Caco-2 (cell line): ENCODE measurements around the gene SLFN5. TPM values are rescaled to one million over a fixed set of nuclear protein-coding genes. Genes with fewer than 3 reads are reported as not detected.
"Not testable (repeated sequence)": the region's sequence is repeated elsewhere in the genome, so short reads cannot be mapped to it uniquely, and the experiment has no call there.

Experiments used
- BruUV-seq: library from RNA; stranded (reverse); fragments of 400-500 nt; replicated peaks from 2 replicates; lab custom pipeline; 2021; lab: Mats Ljungman, UMichigan
- CTCF ChIA-PET: fragments of 300-600 bp; sonication (Branson Sonifier 250); formaldehyde crosslinking; loops from one replicate; lab custom pipeline; 2022; ENCODE audit warnings: antibody characterized with exemption; lab: Charles Lee
- POLR2A ChIA-PET: fragments of 300-600 bp; sonication (Branson Sonifier 250); formaldehyde crosslinking; loops from one replicate; lab custom pipeline; 2022; ENCODE audit warnings: antibody characterized with exemption; lab: Charles Lee
- DNase-seq, 2 experiments: peaks; one replicate each; pipeline versions ENCODE4 v3.0.0 to v3.0.0-alpha.2; 2020 to 2022
- H3K27me3 ChIP-seq: replicated peaks from 2 replicates; pipeline ENCODE4 v1.6.0; 2011; ENCODE audit warnings: low read length; ENCODE audit not compliant: control insufficient read depth, insufficient read depth
- H3K36me3 ChIP-seq: 2 replicates; pipeline ENCODE4 v1.5.1; 2011; ENCODE audit warnings: low read length; ENCODE audit not compliant: control insufficient read depth, insufficient read depth
- H3K4me1 ChIP-seq: fragments of 250-450 bp; sonication (Bioruptor Pico); 2 replicates; pipeline ENCODE4 v1.5.1; 2020; ENCODE audit warnings: mild to moderate bottlenecking
- H3K4me3 ChIP-seq: 2 replicates; pipeline ENCODE4 v1.5.1; 2011; ENCODE audit warnings: low read depth, mild to moderate bottlenecking, control low read depth, low read length
- H3K9me3 ChIP-seq: fragments of 250-450 bp; sonication (Bioruptor Pico); 2 replicates; pipeline ENCODE4 v1.5.1; 2020; ENCODE audit warnings: mild to moderate bottlenecking, moderate library complexity
- H3K27ac Mint-ChIP-seq: one replicate; pipeline ENCODE4 v1.8.0; 2022; ENCODE audit warnings: mixed read lengths; ENCODE audit not compliant: unreplicated experiment
- H3K27me3 Mint-ChIP-seq: one replicate; pipeline ENCODE4 v1.8.0; 2022; ENCODE audit warnings: mixed read lengths; ENCODE audit not compliant: insufficient read depth, unreplicated experiment
- H3K36me3 Mint-ChIP-seq: one replicate; pipeline ENCODE4 v1.8.0; 2022; ENCODE audit warnings: mild to moderate bottlenecking, mixed read lengths; ENCODE audit not compliant: insufficient read depth, unreplicated experiment
- H3K4me1 Mint-ChIP-seq: one replicate; pipeline ENCODE4 v1.8.0; 2022; ENCODE audit warnings: low read depth, mixed read lengths; ENCODE audit not compliant: unreplicated experiment
- H3K4me3 Mint-ChIP-seq: one replicate; pipeline ENCODE4 v1.8.0; 2022; ENCODE audit warnings: mild to moderate bottlenecking, moderate library complexity, mixed read lengths; ENCODE audit not compliant: unreplicated experiment
- H3K9me3 Mint-ChIP-seq: one replicate; pipeline ENCODE4 v1.8.0; 2022; ENCODE audit warnings: mixed read lengths; ENCODE audit not compliant: unreplicated experiment
- intact Hi-C: fragments of 100-400 bp; cut with micrococcal nuclease; formaldehyde crosslinking; loops from one replicate; pipeline ENCODE4 v1.10.0; 2022; ENCODE audit not compliant: unreplicated experiment
- total RNA-seq: library from RNA; stranded (reverse); gene quantifications from 2 replicates; pipeline ENCODE4 v1.2.3, GENCODE V29; 2022
- TF ChIP-seq, protein P1 (sequence below), 2 experiments: fragments of 200-600 bp in 1 of 2; IDR thresholded peaks; 1 replicate in 1 of 2; 2 replicates in 1 of 2; pipeline versions ENCODE4 v1.5.1 to v1.8.0; 2011 to 2022; ENCODE audit warnings: antibody characterized with exemption in 1 of 2, control low read depth in 1 of 2, inconsistent platforms in 1 of 2, low read depth in 1 of 2, low read length in 1 of 2, mild to moderate bottlenecking in 1 of 2, moderate library complexity in 1 of 2; ENCODE audit not compliant: insufficient read depth in 1 of 2, severe bottlenecking in 1 of 2, unreplicated experiment in 1 of 2

SLFN5 gene
- total RNA-seq, 1 experiment from 2014 or later: 1.6 TPM

DNA sequence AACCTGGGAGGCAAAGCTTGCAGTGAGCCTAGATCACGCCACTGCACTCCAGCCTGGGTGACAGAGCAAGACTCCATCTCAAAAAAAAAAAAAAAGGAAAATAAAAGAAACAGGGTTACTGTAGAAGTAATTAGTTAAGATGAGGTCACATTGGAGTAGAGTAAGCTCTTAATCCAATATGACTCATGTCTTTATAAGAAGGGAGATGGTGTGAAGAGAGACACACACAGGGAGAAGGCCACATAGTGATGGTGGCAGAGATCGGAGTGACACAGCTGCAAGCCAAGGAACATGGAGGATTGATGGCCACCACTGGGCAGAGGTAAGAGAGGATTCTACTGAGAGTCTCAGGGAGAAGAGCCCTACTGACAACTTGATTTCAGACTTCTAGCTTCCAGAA, 15.3 kb upstream of the SLFN5 start:
- Mint-ChIP-seq H3K27me3 (peaks cover 11% of the 10 kb centered on the region), H3K4me1 (no peaks in the 10 kb centered on the region), H3K27ac (no peak overlapping the region), H3K4me3 (no peak overlapping the region), H3K9me3 (peaks cover 17% of the 10 kb centered on the region), H3K36me3 (no peaks in the 10 kb centered on the region)
- ChIA-PET CTCF (no interaction called here), POLR2A (no interaction called here)
- TF ChIP-seq, protein P1, sequence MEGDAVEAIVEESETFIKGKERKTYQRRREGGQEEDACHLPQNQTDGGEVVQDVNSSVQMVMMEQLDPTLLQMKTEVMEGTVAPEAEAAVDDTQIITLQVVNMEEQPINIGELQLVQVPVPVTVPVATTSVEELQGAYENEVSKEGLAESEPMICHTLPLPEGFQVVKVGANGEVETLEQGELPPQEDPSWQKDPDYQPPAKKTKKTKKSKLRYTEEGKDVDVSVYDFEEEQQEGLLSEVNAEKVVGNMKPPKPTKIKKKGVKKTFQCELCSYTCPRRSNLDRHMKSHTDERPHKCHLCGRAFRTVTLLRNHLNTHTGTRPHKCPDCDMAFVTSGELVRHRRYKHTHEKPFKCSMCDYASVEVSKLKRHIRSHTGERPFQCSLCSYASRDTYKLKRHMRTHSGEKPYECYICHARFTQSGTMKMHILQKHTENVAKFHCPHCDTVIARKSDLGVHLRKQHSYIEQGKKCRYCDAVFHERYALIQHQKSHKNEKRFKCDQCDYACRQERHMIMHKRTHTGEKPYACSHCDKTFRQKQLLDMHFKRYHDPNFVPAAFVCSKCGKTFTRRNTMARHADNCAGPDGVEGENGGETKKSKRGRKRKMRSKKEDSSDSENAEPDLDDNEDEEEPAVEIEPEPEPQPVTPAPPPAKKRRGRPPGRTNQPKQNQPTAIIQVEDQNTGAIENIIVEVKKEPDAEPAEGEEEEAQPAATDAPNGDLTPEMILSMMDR (IDR thresholded peaks at IDR 0.05; ENCODE audit: insufficient read depth in 1 of 2, low read depth in 1 of 2, low read length in 1 of 2, severe bottlenecking in 1 of 2, unreplicated experiment in 1 of 2): no peak
- no peaks in the 10 kb centered on the region; the same call in 1 of the 2 replicates for H3K36me3 ChIP-seq
- BruUV-seq: no TSS peak
- H3K4me1 ChIP-seq: no peaks in the 10 kb centered on the region
- no peak overlapping the region for H3K4me3 ChIP-seq
- intact Hi-C loops: no loop called here
- H3K27me3 ChIP-seq: no peaks in the 10 kb centered on the region
- no peak for DNase-seq
- 0 out of 2 replicates have a peak, but pooled peaks cover under 1% of the 10 kb centered on the region for H3K9me3 ChIP-seq

DNA sequence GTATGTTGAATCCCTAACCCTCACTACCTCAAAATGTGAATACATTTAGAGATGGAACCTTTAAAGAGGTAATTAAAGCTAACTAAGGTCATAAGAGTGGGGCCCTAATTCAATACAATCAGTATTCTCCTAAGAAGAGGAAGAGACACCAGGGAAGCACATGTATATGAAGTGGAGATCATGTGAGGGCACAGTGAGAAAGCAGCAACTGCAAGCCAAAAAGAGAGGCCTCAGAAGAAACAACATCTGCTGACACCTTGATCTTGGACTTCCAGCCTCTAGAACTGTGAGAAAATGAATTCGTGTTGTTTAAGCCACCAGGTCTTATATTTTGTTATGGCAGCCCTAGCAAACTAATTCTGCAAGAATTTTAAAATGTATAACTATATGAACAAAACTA, 13.2 kb upstream of the SLFN5 start:
- intact Hi-C loops: no loop called here
- Histone ChIP-seq H3K36me3 (no peaks in the 10 kb centered on the region; the same call in 1 of the 2 replicates), H3K27me3 (no peaks in the 10 kb centered on the region; the same call in 1 of the 2 replicates), H3K9me3 (no peaks in the 10 kb centered on the region), H3K4me1 (no peaks in the 10 kb centered on the region), H3K4me3 (no peak overlapping the region)
- peaks cover 8% of the 10 kb centered on the region for H3K27me3 Mint-ChIP-seq
- no TSS peak for BruUV-seq
- H3K4me1 Mint-ChIP-seq: no peaks in the 10 kb centered on the region
- no peak for DNase-seq
- H3K36me3 Mint-ChIP-seq: no peaks in the 10 kb centered on the region
- ChIA-PET CTCF (no interaction called here), POLR2A (no interaction called here)
- TF ChIP-seq, protein P1 (IDR thresholded peaks at IDR 0.05; ENCODE audit: insufficient read depth in 1 of 2, low read depth in 1 of 2, low read length in 1 of 2, severe bottlenecking in 1 of 2, unreplicated experiment in 1 of 2): no peak
- H3K27ac Mint-ChIP-seq: no peak overlapping the region
- no peak overlapping the region for H3K4me3 Mint-ChIP-seq
- no peaks in the 10 kb centered on the region for H3K9me3 Mint-ChIP-seq

DNA sequence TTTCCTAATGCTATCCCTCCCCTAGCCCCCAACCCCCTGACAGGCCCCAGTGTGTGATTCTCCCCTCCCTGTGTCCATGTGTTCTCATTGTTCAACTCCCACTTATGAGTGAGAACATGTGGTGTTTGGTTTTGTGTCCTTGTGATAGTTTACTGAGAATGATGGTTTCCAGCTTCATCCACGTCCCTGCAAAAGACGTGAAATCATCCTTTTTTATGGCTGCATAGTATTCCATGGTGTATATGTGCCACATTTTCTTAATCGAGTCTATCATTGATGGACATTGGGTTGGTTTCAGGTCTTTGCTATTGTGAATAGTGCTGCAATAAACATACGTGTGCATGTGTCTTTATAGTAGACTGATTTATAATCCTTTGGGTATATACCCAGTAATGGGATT, 8.6 kb upstream of the SLFN5 start:
- peaks cover 12% of the 10 kb centered on the region for H3K27me3 Mint-ChIP-seq
- H3K36me3 Mint-ChIP-seq, H3K4me1 Mint-ChIP-seq, H3K36me3 ChIP-seq, BruUV-seq, H3K9me3 ChIP-seq, POLR2A ChIA-PET, H3K4me3 ChIP-seq, intact Hi-C loops, H3K4me3 Mint-ChIP-seq, CTCF ChIA-PET, H3K27me3 ChIP-seq, DNase-seq, H3K27ac Mint-ChIP-seq, H3K4me1 ChIP-seq, H3K9me3 Mint-ChIP-seq: not testable (repeated sequence)

DNA sequence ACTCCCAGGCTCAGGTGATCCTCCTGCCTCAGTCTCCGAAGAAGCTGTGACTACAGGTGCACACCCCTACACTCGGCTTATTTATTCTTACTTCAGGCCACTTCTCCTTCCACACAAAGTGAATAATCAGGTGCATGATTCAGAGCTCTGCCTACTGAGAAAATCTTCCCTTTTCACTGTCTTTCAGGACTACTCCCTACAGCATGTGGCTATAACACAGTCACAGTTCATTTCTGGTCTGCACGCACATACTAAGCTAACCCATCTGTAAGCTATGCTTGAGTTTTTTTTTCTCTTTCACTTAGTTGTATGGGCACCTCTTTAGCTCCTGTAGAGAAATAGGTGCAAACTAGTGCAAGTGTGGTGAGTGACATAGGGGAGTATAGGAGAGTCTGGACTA, 7.6 kb upstream of the SLFN5 start:
- TF ChIP-seq, protein P1 (IDR thresholded peaks at IDR 0.05; ENCODE audit: insufficient read depth in 1 of 2, low read depth in 1 of 2, low read length in 1 of 2, severe bottlenecking in 1 of 2, unreplicated experiment in 1 of 2): no peak
- peaks cover 14% of the 10 kb centered on the region for H3K27me3 Mint-ChIP-seq
- H3K4me1 Mint-ChIP-seq: no peaks in the 10 kb centered on the region
- Histone ChIP-seq H3K27me3 (no peaks in the 10 kb centered on the region; the same call in none of the 2 replicates), H3K36me3 (no peaks in the 10 kb centered on the region), H3K9me3 (no peaks in the 10 kb centered on the region), H3K4me3 (no peak overlapping the region), H3K4me1 (no peaks in the 10 kb centered on the region)
- no peak for DNase-seq
- no peaks in the 10 kb centered on the region for H3K36me3 Mint-ChIP-seq
- POLR2A ChIA-PET: no interaction called here
- intact Hi-C loops: no loop called here
- CTCF ChIA-PET: no interaction called here
- no peaks in the 10 kb centered on the region for H3K9me3 Mint-ChIP-seq
- H3K4me3 Mint-ChIP-seq: no peak overlapping the region
- no peak overlapping the region for H3K27ac Mint-ChIP-seq
- no TSS peak for BruUV-seq
